HepG2 (cell line): ENCODE measurements around the gene MITF. TPM values are rescaled to one million over a fixed set of nuclear protein-coding genes. Genes with fewer than 3 reads are reported as not detected.

ENCODE experiments used
- ATAC-seq: fragments of 200-7000 bp; cut with Tn5 transposase; 3 replicates; pipeline ENCODE4 v1.9.1; 2020; ENCODE audit warnings: mild to moderate bottlenecking, moderate library complexity
- BruUV-seq: library from RNA; stranded (reverse); fragments of 400-500 nt; replicated peaks from 2 replicates; lab custom pipeline; 2021; lab: Mats Ljungman, UMichigan
- CTCF ChIA-PET: fragments of 300-600 bp; formaldehyde crosslinking; extraction: SDS; loops from one replicate; lab custom pipeline; 2021; ENCODE audit warnings: low total read pairs, inconsistent platforms, low intra/inter-chr PET ratio; lab: Yijun Ruan, JAX
- POLR2A ChIA-PET: fragments of 350-600 bp; sonication (Branson Sonifier 250); formaldehyde crosslinking; loops from one replicate; lab custom pipeline; 2020; ENCODE audit warnings: antibody characterized with exemption, inconsistent platforms; lab: Yijun Ruan, JAX
- DNase-seq: peaks from one replicate; pipeline ENCODE4 v3.0.0-alpha.2; 2015; ENCODE audit warnings: low spot score
- FAIRE-seq: peaks from 3 replicates; lab custom pipeline; 2011; peaks lifted over from hg19 to GRCh38; lab: Jason Lieb, UNC
- H2AFZ ChIP-seq: one replicate; pipeline ENCODE4 v1.6.1; 2011; ENCODE audit warnings: low read length, inconsistent platforms
- H3K27ac ChIP-seq: fragments of 300-600 bp; 3 replicates; pipeline ENCODE4 v1.8.0; 2011; ENCODE audit warnings: mixed run types, mild to moderate bottlenecking, mixed read lengths, low read length, inconsistent platforms; ENCODE audit not compliant: insufficient read depth; ENCODE audit errors: extremely low read length
- H3K27me3 ChIP-seq, 2 experiments: fragments of 200-600 bp in 1 of 2; 2 replicates in 1 of 2; 3 replicates in 1 of 2; pipeline versions ENCODE4 v1.6.0 to v1.8.0; 2011; ENCODE audit warnings: low read length in 2 of 2, mild to moderate bottlenecking in 2 of 2, moderate library complexity in 2 of 2, inconsistent platforms in 1 of 2; ENCODE audit not compliant: insufficient read depth in 2 of 2, control insufficient read depth in 1 of 2
- H3K36me3 ChIP-seq, 2 experiments: fragments of 200-600 bp in 1 of 2; replicated peaks in 1 of 2; 2 replicates in 1 of 2; 3 replicates in 1 of 2; pipeline versions ENCODE4 v1.5.1 to v1.8.0; 2011; ENCODE audit warnings: low read length in 2 of 2, inconsistent platforms in 1 of 2; ENCODE audit not compliant: insufficient read depth in 2 of 2, control insufficient read depth in 1 of 2
- H3K4me1 ChIP-seq: 2 replicates; pipeline ENCODE4 v1.5.1; 2012; ENCODE audit warnings: low read length, inconsistent platforms; ENCODE audit not compliant: insufficient read depth
- H3K4me2 ChIP-seq: 2 replicates; pipeline ENCODE4 v1.6.0; 2011; ENCODE audit warnings: low read depth, low read length, inconsistent platforms
- H3K4me3 ChIP-seq, 3 experiments: fragments of 200-600 bp in 1 of 3; sonication (generic), shearing (Covaris generic) in 1 of 3; replicated peaks in 1 of 3; 2 replicates each; pipeline ENCODE4 v1.5.1; 2011 to 2016; ENCODE audit warnings: low read length in 3 of 3, inconsistent platforms in 2 of 3, low read depth in 2 of 3, mild to moderate bottlenecking in 2 of 3, control low read depth in 1 of 3, mixed read lengths in 1 of 3; ENCODE audit not compliant: insufficient read depth in 1 of 3
- H3K79me2 ChIP-seq: one replicate; pipeline ENCODE4 v1.6.1; 2011; ENCODE audit warnings: low read length, inconsistent platforms; ENCODE audit not compliant: insufficient read depth
- H3K9ac ChIP-seq: 2 replicates; pipeline ENCODE4 v1.6.0; 2011; ENCODE audit warnings: mild to moderate bottlenecking, low read depth, low read length, inconsistent platforms; ENCODE audit not compliant: insufficient read depth
- H3K9me3 ChIP-seq: 2 replicates; pipeline ENCODE4 v1.5.1; 2012; ENCODE audit warnings: mild to moderate bottlenecking, low read length
- H4K20me1 ChIP-seq: 2 replicates; pipeline ENCODE4 v1.6.0; 2011; ENCODE audit warnings: inconsistent platforms, mild to moderate bottlenecking, low read length, moderate library complexity; ENCODE audit not compliant: insufficient read depth
- IRF2 ChIP-seq: IDR thresholded peaks from 2 replicates; pipeline ENCODE4 v1.6.1; 2018; ENCODE audit warnings: missing genetic modification reagents, missing compliant biosample characterization
- JUN ChIP-seq: sonication (generic); formaldehyde crosslinking; IDR thresholded peaks from 2 replicates; pipeline ENCODE4 v1.4.0; 2020; ENCODE audit warnings: mild to moderate bottlenecking, missing genetic modification reagents
- MAF1 ChIP-seq: sonication (generic); formaldehyde crosslinking; IDR thresholded peaks from 2 replicates; pipeline ENCODE4 v1.5.0; 2020; ENCODE audit warnings: missing genetic modification reagents, borderline replicate concordance
- NFRKB ChIP-seq: fragments of 450-650 bp; IDR thresholded peaks from 2 replicates; pipeline ENCODE4 v1.6.1; 2017
- NR3C1 ChIP-seq: sonication (generic); formaldehyde crosslinking; IDR thresholded peaks from 2 replicates; pipeline ENCODE4 v1.4.0; 2020; ENCODE audit warnings: missing genetic modification reagents
- PHF8 ChIP-seq: sonication (generic); formaldehyde crosslinking; IDR thresholded peaks from 2 replicates; pipeline ENCODE4 v1.5.0; 2020; ENCODE audit warnings: missing genetic modification reagents
- SATB2 ChIP-seq: sonication (generic); formaldehyde crosslinking; IDR thresholded peaks from 2 replicates; pipeline ENCODE4 v1.5.0; 2020; ENCODE audit warnings: missing genetic modification reagents
- SIX1 ChIP-seq: sonication (generic); formaldehyde crosslinking; IDR thresholded peaks from 2 replicates; pipeline ENCODE4 v1.4.0; 2020; ENCODE audit warnings: missing genetic modification reagents, borderline replicate concordance
- ZNF24 ChIP-seq: fragments of 450-650 bp; IDR thresholded peaks from 2 replicates; pipeline ENCODE4 v1.6.1; 2017; ENCODE audit warnings: antibody characterized with exemption, mild to moderate bottlenecking
- ZNF260 ChIP-seq: sonication (generic); formaldehyde crosslinking; IDR thresholded peaks from 2 replicates; pipeline ENCODE4 v1.4.0; 2020; ENCODE audit warnings: missing genetic modification reagents, low read depth, mild to moderate bottlenecking, borderline replicate concordance
- ZNF430 ChIP-seq: sonication (generic); formaldehyde crosslinking; IDR thresholded peaks from 2 replicates; pipeline ENCODE4 v1.9.0; 2021; ENCODE audit warnings: mild to moderate bottlenecking, missing genetic modification reagents
- ZNF569 ChIP-seq: sonication (generic); formaldehyde crosslinking; IDR thresholded peaks from 2 replicates; pipeline ENCODE4 v1.5.0; 2020; ENCODE audit warnings: mild to moderate bottlenecking, missing genetic modification reagents, moderate library complexity, borderline replicate concordance
- ZNF83 ChIP-seq: sonication (generic); formaldehyde crosslinking; IDR thresholded peaks from 2 replicates; pipeline ENCODE4 v1.4.0; 2020; ENCODE audit warnings: missing genetic modification reagents, mild to moderate bottlenecking, borderline replicate concordance
- WGBS: methylation state at CpG from one replicate; pipeline ENCODE4 v1.1.6; 2017; ENCODE audit warnings: low lambda C conversion rate; 5-methylcytosine and 5-hydroxymethylcytosine counted together
- in situ Hi-C: cut with HindIII; loops from 2 replicates; pipeline ENCODE4 v1.10.0; 2017; ENCODE audit warnings: low pct_unique_long_range_greater_than_20kb; ENCODE audit not compliant: extremely low pct_ligation_motif_present
- intact Hi-C: fragments of 100-400 bp; cut with micrococcal nuclease; formaldehyde crosslinking; loops from one replicate; pipeline ENCODE4 v1.10.0; 2022; ENCODE audit not compliant: unreplicated experiment
- polyA plus RNA-seq, 8 experiments: library from polyadenylated mRNA; depleted of rRNA in 3 of 8; stranded (reverse) in 7 of 8; unstranded in 1 of 8; fragments of >200 nt; fragmentation: Illumina TruSeq in 4 of 8; extraction: Trizol in 4 of 8; gene quantifications; 2 replicates each; pipeline versions ENCODE4 v1.2.1 to v1.2.3, GENCODE V29; 2011 to 2016; ENCODE audit warnings: low read depth in 4 of 8, missing spikeins in 1 of 8, mixed read lengths in 1 of 8; ENCODE audit not compliant: insufficient read depth in 1 of 8
- total RNA-seq, 5 experiments: library from RNA; depleted of rRNA; stranded (reverse); fragments of >200 nt; fragmentation: Illumina TruSeq; extraction: Trizol; gene quantifications; 2 replicates each; pipeline ENCODE4 v1.2.3, GENCODE V29; 2016; ENCODE audit warnings: low read depth in 1 of 5
- TF ChIP-seq, protein P1 (sequence below): sonication (generic); formaldehyde crosslinking; IDR thresholded peaks from 2 replicates; pipeline ENCODE4 v1.4.0; 2020; ENCODE audit warnings: missing genetic modification reagents; ENCODE audit errors: not compliant biosample characterization
- TF ChIP-seq, protein P2 (sequence below): sonication (generic); formaldehyde crosslinking; IDR thresholded peaks from 2 replicates; pipeline ENCODE4 v1.4.0; 2020; ENCODE audit warnings: missing genetic modification reagents

Gene MITF
- total and polyA plus RNA-seq, 2 of the 13 experiments (the other 11 are each of a cell fraction or from before 2014, with no cell fraction given), result 0.12 to 0.38 TPM

GRCh38 chr3:69932087-69932486, 192.8 kb downstream of the MITF start:
- intact Hi-C loops (no loop called here), in situ Hi-C loops (no loop called here)
- no peaks in the 10 kb centered on the region for H3K4me1 ChIP-seq
- H3K27me3 ChIP-seq, result no peaks in the 10 kb centered on the region
- TF ChIP-seq MAF1 (CRISPR knock-in tag) (no peak), JUN (CRISPR knock-in tag) (no peak), SIX1 (no peak), PHF8 (CRISPR knock-in tag) (no peak), ZNF260 (CRISPR knock-in tag) (no peak), NR3C1 (CRISPR knock-in tag) (no peak), ZNF24 (no peak), ZNF569 (CRISPR knock-in tag) (no peak), IRF2 (CRISPR knock-in tag) (no peak), NFRKB (no peak), SATB2 (no peak), ZNF430 (CRISPR knock-in tag) (no peak), ZNF83 (CRISPR knock-in tag) (no peak)
- TF ChIP-seq, protein P1, sequence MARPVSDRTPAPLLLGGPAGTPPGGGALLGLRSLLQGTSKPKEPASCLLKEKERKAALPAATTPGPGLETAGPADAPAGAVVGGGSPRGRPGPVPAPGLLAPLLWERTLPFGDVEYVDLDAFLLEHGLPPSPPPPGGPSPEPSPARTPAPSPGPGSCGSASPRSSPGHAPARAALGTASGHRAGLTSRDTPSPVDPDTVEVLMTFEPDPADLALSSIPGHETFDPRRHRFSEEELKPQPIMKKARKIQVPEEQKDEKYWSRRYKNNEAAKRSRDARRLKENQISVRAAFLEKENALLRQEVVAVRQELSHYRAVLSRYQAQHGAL, result no peak
- TF ChIP-seq, protein P2, sequence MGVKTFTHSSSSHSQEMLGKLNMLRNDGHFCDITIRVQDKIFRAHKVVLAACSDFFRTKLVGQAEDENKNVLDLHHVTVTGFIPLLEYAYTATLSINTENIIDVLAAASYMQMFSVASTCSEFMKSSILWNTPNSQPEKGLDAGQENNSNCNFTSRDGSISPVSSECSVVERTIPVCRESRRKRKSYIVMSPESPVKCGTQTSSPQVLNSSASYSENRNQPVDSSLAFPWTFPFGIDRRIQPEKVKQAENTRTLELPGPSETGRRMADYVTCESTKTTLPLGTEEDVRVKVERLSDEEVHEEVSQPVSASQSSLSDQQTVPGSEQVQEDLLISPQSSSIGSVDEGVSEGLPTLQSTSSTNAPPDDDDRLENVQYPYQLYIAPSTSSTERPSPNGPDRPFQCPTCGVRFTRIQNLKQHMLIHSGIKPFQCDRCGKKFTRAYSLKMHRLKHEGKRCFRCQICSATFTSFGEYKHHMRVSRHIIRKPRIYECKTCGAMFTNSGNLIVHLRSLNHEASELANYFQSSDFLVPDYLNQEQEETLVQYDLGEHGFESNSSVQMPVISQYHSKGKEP, result no peak
- no peak overlapping the region for H3K4me2 ChIP-seq
- ChIA-PET POLR2A (no interaction called here), CTCF (no interaction called here)
- no peak overlapping the region for H3K9ac ChIP-seq
- no peaks in the 10 kb centered on the region for H3K79me2 ChIP-seq
- H3K27ac ChIP-seq, result no peak overlapping the region
- ATAC-seq (no peak), DNase-seq (no peak), FAIRE-seq (no peak)
- H4K20me1 ChIP-seq, result no peaks in the 10 kb centered on the region
- no TSS peak for BruUV-seq
- no peaks in the 10 kb centered on the region for H3K36me3 ChIP-seq
- WGBS, result 6% methylated on average over 2 of the region's 2 CpGs
- no peaks in the 10 kb centered on the region for H3K9me3 ChIP-seq
- no peak overlapping the region for H3K4me3 ChIP-seq
- H2AFZ ChIP-seq, result no peak overlapping the region
